Left ventricle myocardium inferior (tissue), 1 donor: ENCODE measurements around the gene PCSK5. TPM values are rescaled to one million over a fixed set of nuclear protein-coding genes. Genes with fewer than 3 reads are reported as not detected.
A peak's percentile ranks its signal among the peaks of the same experiment; 100 is the strongest.

Experiments used
- DNase-seq: peaks from one replicate; pipeline ENCODE4 v3.0.0-alpha.2; 2020
- H3K27ac ChIP-seq: fragments of 200-600 bp; replicated peaks from 2 replicates; pipeline ENCODE4 v1.8.0; 2021
- H3K27me3 ChIP-seq: fragments of 200-600 bp; 2 replicates; pipeline ENCODE4 v1.8.0; 2021; ENCODE audit warnings: low read depth
- H3K36me3 ChIP-seq: fragments of 200-600 bp; 2 replicates; pipeline ENCODE4 v1.8.0; 2021
- H3K4me1 ChIP-seq: fragments of 200-600 bp; 2 replicates; pipeline ENCODE4 v1.8.0; 2021
- H3K4me3 ChIP-seq: fragments of 200-600 bp; 2 replicates; pipeline ENCODE4 v1.8.0; 2021; ENCODE audit warnings: mild to moderate bottlenecking, moderate library complexity
- H3K9me3 ChIP-seq: fragments of 200-600 bp; replicated peaks from 2 replicates; pipeline ENCODE4 v1.8.0; 2021
- intact Hi-C: fragments of 100-400 bp; cut with micrococcal nuclease; formaldehyde crosslinking; loops from one replicate; pipeline ENCODE4 v1.11.0; 2022
- total RNA-seq: library from RNA; stranded (reverse); fragmentation: NEBNext Ultra II Directional; extraction: Animal tissue kit (Norgen Biotek cat#: 25700); gene quantifications from one replicate; pipeline ENCODE4 v1.2.1, GENCODE V29; 2021
- TF ChIP-seq, protein P1 (sequence below): fragments of 200-600 bp; IDR thresholded peaks from 2 replicates; pipeline ENCODE4 v1.8.0; 2021; ENCODE audit warnings: antibody characterized with exemption, mild to moderate bottlenecking, borderline replicate concordance
- donor health status: DM: no; HTN: yes; CAD: no; lungs with severe emphysema.

PCSK5 gene
- total RNA-seq, 1 donor from 2014 or later, result 5.6 TPM

- H3K27me3 ChIP-seq, result no peaks in the 10 kb centered on the region
- H3K4me3 ChIP-seq, result no peak overlapping the region
- no peak for DNase-seq
- intact Hi-C loops, result no loop called here
- no peaks in the 10 kb centered on the region for H3K9me3 ChIP-seq
- TF ChIP-seq, protein P1, sequence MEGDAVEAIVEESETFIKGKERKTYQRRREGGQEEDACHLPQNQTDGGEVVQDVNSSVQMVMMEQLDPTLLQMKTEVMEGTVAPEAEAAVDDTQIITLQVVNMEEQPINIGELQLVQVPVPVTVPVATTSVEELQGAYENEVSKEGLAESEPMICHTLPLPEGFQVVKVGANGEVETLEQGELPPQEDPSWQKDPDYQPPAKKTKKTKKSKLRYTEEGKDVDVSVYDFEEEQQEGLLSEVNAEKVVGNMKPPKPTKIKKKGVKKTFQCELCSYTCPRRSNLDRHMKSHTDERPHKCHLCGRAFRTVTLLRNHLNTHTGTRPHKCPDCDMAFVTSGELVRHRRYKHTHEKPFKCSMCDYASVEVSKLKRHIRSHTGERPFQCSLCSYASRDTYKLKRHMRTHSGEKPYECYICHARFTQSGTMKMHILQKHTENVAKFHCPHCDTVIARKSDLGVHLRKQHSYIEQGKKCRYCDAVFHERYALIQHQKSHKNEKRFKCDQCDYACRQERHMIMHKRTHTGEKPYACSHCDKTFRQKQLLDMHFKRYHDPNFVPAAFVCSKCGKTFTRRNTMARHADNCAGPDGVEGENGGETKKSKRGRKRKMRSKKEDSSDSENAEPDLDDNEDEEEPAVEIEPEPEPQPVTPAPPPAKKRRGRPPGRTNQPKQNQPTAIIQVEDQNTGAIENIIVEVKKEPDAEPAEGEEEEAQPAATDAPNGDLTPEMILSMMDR, result no peak
- H3K27ac ChIP-seq, result no peak overlapping the region
- H3K36me3 ChIP-seq, result no peaks in the 10 kb centered on the region
- no peaks in the 10 kb centered on the region for H3K4me1 ChIP-seq
These were observed 355.0 kb downstream of the PCSK5 start for GRCh38 chr9:76245518-76245917.

GRCh38 chr9:76246680-76247079 is 356.2 kb downstream of the PCSK5 start:
- Histone ChIP-seq H3K9me3 (no peaks in the 10 kb centered on the region), H3K36me3 (no peaks in the 10 kb centered on the region), H3K4me3 (no peak overlapping the region), H3K27me3 (peaks cover 5% of the 10 kb centered on the region), H3K27ac (no peak overlapping the region), H3K4me1 (no peaks in the 10 kb centered on the region)
- TF ChIP-seq, protein P1, result no peak
- intact Hi-C loops, result no loop called here
- no peak for DNase-seq

- no peak overlapping the region for H3K27ac ChIP-seq
- no peaks in the 10 kb centered on the region for H3K36me3 ChIP-seq
- intact Hi-C loops, result no loop called here
- peaks cover 5% of the 10 kb centered on the region for H3K27me3 ChIP-seq
- TF ChIP-seq, protein P1, result no peak
- H3K4me1 ChIP-seq, result no peaks in the 10 kb centered on the region
- no peak overlapping the region for H3K4me3 ChIP-seq
- no peaks in the 10 kb centered on the region for H3K9me3 ChIP-seq
- DNase-seq, result no peak
These were observed 357.0 kb downstream of the PCSK5 start for GRCh38 chr9:76247426-76247825.

DNA sequence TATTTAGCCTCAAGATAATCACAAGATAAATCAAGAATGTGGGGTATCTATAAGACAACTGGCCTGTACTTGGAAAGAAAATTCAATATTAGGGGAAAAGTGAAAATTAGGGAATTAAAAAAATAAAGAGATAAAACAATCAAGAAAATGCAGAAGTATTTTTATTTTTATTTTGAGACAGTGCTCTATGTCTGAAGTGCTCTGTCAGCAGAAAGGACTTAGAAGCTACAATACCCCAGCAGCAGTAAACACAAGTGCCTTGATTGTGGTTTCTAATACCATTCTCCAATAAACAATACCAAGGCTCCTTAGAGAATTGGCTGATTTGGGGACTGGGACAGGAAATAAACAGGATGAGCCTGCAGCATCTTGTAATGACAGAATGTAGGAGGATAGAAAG is 358.8 kb downstream of the PCSK5 start:
- Histone ChIP-seq H3K9me3 (no peaks in the 10 kb centered on the region), H3K4me1 (no peaks in the 10 kb centered on the region), H3K27ac (no peak overlapping the region), H3K27me3 (peaks cover 5% of the 10 kb centered on the region), H3K4me3 (no peak overlapping the region), H3K36me3 (no peaks in the 10 kb centered on the region)
- intact Hi-C loops, result no loop called here
- TF ChIP-seq, protein P1, result no peak
- DNase-seq, result no peak

DNA sequence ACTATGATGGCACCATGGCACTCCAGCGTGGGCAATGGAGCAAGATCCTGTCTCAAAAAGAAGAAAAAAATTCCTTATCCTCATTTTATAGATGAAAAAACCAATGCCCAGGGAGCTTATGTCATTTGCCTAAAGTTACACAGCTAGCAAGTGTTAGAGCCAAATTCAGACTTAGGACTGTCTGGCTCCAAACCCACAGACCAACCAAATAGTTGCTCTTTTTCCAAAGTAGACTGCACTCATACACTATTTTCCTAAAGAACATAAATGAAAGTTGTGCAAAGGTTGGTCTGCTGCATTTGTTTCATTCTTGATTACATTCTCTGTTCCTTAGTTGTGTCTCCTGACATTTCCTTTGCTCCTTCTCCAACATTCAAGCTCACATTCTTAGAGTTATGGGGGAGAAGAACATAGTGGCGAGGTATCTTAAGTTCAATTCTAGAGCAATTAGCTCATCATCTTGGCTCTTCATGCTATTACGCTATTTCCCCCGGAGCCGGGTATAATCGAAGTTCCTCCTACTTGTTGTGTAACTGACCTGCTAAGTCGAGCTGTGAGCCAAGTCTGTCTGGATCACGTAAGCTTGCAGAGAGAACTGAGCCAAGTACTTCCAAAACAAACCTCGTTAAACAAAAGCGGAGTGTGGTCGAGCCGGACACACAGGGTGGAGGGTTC is 365.4 kb downstream of the PCSK5 start:
- Histone ChIP-seq H3K27me3 (peaks cover 3% of the 10 kb centered on the region), H3K4me1 (peaks cover 12% of the 10 kb centered on the region), H3K27ac (peak overlapping the region; percentile 68), H3K36me3 (no peaks in the 10 kb centered on the region), H3K9me3 (no peaks in the 10 kb centered on the region), H3K4me3 (peak overlapping the region; percentile 30)
- peak; percentile 44 for DNase-seq
- intact Hi-C loops, result no loop called here
- TF ChIP-seq, protein P1, result no peak
